Ishikawa (cell line): Measurements from ENCODE around the gene TTC13.

Experiments used
- CEBPB ChIP-seq: IDR thresholded peaks from 2 replicates; pipeline ENCODE4 v1.6.1; 2012
- EGR1 ChIP-seq: IDR thresholded peaks from 2 replicates; pipeline ENCODE4 v1.6.1; 2012
- EP300 ChIP-seq: IDR thresholded peaks from 2 replicates; pipeline ENCODE4 v1.6.1; 2012; ENCODE audit warnings: borderline replicate concordance
- FOXM1 ChIP-seq: IDR thresholded peaks from 2 replicates; pipeline ENCODE4 v1.6.1; 2012; ENCODE audit warnings: low read depth, borderline replicate concordance
- MAX ChIP-seq: IDR thresholded peaks from 2 replicates; pipeline ENCODE4 v1.6.1; 2012
- NFIC ChIP-seq: IDR thresholded peaks from 2 replicates; pipeline ENCODE4 v1.6.1; 2012
- RAD21 ChIP-seq: IDR thresholded peaks from 2 replicates; pipeline ENCODE4 v1.6.1; 2012; ENCODE audit warnings: low read depth
- REST ChIP-seq: IDR thresholded peaks from 2 replicates; pipeline ENCODE4 v1.6.1; 2012; ENCODE audit warnings: low read depth, mild to moderate bottlenecking
- TAF1 ChIP-seq: IDR thresholded peaks from 2 replicates; pipeline ENCODE4 v1.6.1; 2012; ENCODE audit warnings: low read depth, mild to moderate bottlenecking
- TCF12 ChIP-seq: IDR thresholded peaks from 2 replicates; pipeline ENCODE4 v1.6.1; 2012; ENCODE audit warnings: low read depth
- USF1 ChIP-seq: IDR thresholded peaks from 2 replicates; pipeline ENCODE4 v1.6.1; 2012
- YY1 ChIP-seq: IDR thresholded peaks from 2 replicates; pipeline ENCODE4 v1.6.1; 2012; ENCODE audit warnings: low read depth
- ZBTB7A ChIP-seq: IDR thresholded peaks from 2 replicates; pipeline ENCODE4 v1.6.1; 2012; ENCODE audit warnings: low read depth

- TF ChIP-seq RAD21 (no peak), REST (no peak), MAX (no peak), EP300 (no peak), TCF12 (no peak), CEBPB (no peak), FOXM1 (no peak), TAF1 (no peak), NFIC (no peak), ZBTB7A (no peak), YY1 (no peak), EGR1 (no peak), USF1 (no peak)
These were observed 94.0 kb downstream of the TTC13 start for GRCh38 chr1:230884646-230885045.
